Tibial nerve (tissue), 4 donors: ENCODE results near the gene TERT.

Experiments
- EP300 ChIP-seq, 2 donors: sonication (generic); formaldehyde crosslinking; IDR thresholded peaks; one replicate each; pipeline ENCODE4 v1.6.1; 2017; ENCODE audit warnings: antibody characterized with exemption in 2 of 2, mild to moderate bottlenecking in 1 of 2
- TF ChIP-seq, protein P1 (sequence below), 5 experiments: fragments of 200-600 bp in 3 of 5; fragments of 450-650 bp in 2 of 5; sonication (generic) in 3 of 5; IDR thresholded peaks; one replicate each; pipeline ENCODE4 v1.5.1; 2016 to 2019; ENCODE audit warnings: antibody characterized with exemption in 5 of 5, mild to moderate bottlenecking in 3 of 5, moderate library complexity in 2 of 5

- TF ChIP-seq, protein P1, sequence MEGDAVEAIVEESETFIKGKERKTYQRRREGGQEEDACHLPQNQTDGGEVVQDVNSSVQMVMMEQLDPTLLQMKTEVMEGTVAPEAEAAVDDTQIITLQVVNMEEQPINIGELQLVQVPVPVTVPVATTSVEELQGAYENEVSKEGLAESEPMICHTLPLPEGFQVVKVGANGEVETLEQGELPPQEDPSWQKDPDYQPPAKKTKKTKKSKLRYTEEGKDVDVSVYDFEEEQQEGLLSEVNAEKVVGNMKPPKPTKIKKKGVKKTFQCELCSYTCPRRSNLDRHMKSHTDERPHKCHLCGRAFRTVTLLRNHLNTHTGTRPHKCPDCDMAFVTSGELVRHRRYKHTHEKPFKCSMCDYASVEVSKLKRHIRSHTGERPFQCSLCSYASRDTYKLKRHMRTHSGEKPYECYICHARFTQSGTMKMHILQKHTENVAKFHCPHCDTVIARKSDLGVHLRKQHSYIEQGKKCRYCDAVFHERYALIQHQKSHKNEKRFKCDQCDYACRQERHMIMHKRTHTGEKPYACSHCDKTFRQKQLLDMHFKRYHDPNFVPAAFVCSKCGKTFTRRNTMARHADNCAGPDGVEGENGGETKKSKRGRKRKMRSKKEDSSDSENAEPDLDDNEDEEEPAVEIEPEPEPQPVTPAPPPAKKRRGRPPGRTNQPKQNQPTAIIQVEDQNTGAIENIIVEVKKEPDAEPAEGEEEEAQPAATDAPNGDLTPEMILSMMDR (IDR thresholded peaks at IDR 0.05): no peak
- TF ChIP-seq EP300 (IDR thresholded peaks at IDR 0.05): no peak
Measured at GRCh38 chr5:1217596-1218206, 77.2 kb downstream of the TERT start.
